DMS53 treated with DMSO at 0.1 percent for 48 hours (cell line): Measurements from ENCODE around the gene IPO13.

Experiments
- DNase-seq: peaks from one replicate; lab custom pipeline; 2025; ENCODE audit not compliant: unreplicated experiment; lab: John Stamatoyannopoulos, UW

Gene IPO13

GRCh38 chr1:43951021-43951985 is 4.6 kb downstream of the IPO13 start:
- no peak for DNase-seq

GRCh38 chr1:43952731-43953346 is 6.1 kb downstream of the IPO13 start:
- no peak for DNase-seq

- DNase-seq, result no peak
Observed at GRCh38 chr1:43953361-43953760, 6.6 kb downstream of the IPO13 start.

- DNase-seq, result no peak
Observed at GRCh38 chr1:43954036-43954435, 7.3 kb downstream of the IPO13 start.

- no peak for DNase-seq
Observed at GRCh38 chr1:43956234-43956633, 9.5 kb downstream of the IPO13 start.

GRCh38 chr1:43957407-43958040 is 10.8 kb downstream of the IPO13 start:
- no peak for DNase-seq

- no peak for DNase-seq
Observed at GRCh38 chr1:43958351-43959255, 11.9 kb downstream of the IPO13 start.

GRCh38 chr1:43960798-43961197 is 14.0 kb downstream of the IPO13 start:
- no peak for DNase-seq

GRCh38 chr1:43961692-43962091 is 14.9 kb downstream of the IPO13 start:
- no peak for DNase-seq

GRCh38 chr1:43962324-43962723 is 15.6 kb downstream of the IPO13 start:
- DNase-seq, result no peak

- DNase-seq, result no peak
Observed at GRCh38 chr1:43963006-43963405, 16.3 kb downstream of the IPO13 start.

GRCh38 chr1:43963890-43964289 is 17.1 kb downstream of the IPO13 start:
- DNase-seq, result no peak

GRCh38 chr1:43965316-43965715 is 18.6 kb downstream of the IPO13 start:
- DNase-seq, result no peak

GRCh38 chr1:43968348-43968948 is 21.7 kb downstream of the IPO13 start:
- no peak for DNase-seq

- no peak for DNase-seq
Observed at GRCh38 chr1:43969416-43969745, 22.6 kb downstream of the IPO13 start.

- peak; percentile 94 for DNase-seq
Observed at GRCh38 chr1:43969746-43970466, 23.2 kb downstream of the IPO13 start, which contains the start of gene DPH2. Gene DPH2, plus strand, starts transcription at chr1:43970010. Its CDS starts 166 bp downstream, at chr1:43970176.

- DNase-seq, result no peak
Observed at GRCh38 chr1:43970502-43970901, 23.8 kb downstream of the IPO13 start.

GRCh38 chr1:43970911-43971310 is 24.2 kb downstream of the IPO13 start:
- no peak for DNase-seq

GRCh38 chr1:43971336-43971980 is 24.7 kb downstream of the IPO13 start:
- no peak for DNase-seq
